ENCODE results near the gene CCNYL1.
"Not testable (repeated sequence)": the region's sequence is repeated elsewhere in the genome, so short reads cannot be mapped to it uniquely, and the experiment has no call there.

Gene CCNYL1

GRCh38 chr2:207720517-207721187, 9.2 kb downstream of the CCNYL1 start:
- H3K4me1 ChIP-seq (ENCODE audit: control insufficient read depth, insufficient read depth, low read length), result no peaks in the 10 kb centered on the region
- WGBS, 2 experiments, result 95 to 97% methylated on average over 6 of the region's 6 CpGs

GRCh38 chr2:207722773-207723424, 11.5 kb downstream of the CCNYL1 start:
- 93 to 97% methylated on average over 7 of the region's 7 CpGs for WGBS, 2 experiments
- Histone ChIP-seq H3K4me1 (ENCODE audit: control insufficient read depth, insufficient read depth, low read length) (no peaks in the 10 kb centered on the region), H3K9me3 (ENCODE audit: control insufficient read depth, low read length) (no peaks in the 10 kb centered on the region)

More at GRCh38 chr2:207720517-207721187, 9.2 kb downstream of the CCNYL1 start:
- no peaks in the 10 kb centered on the region for H3K27me3 ChIP-seq (ENCODE audit: control insufficient read depth, insufficient read depth, low read length, poor library complexity, severe bottlenecking)
- no peak overlapping the region for H3K27ac ChIP-seq (ENCODE audit: insufficient read depth, low read depth, low read length, poor library complexity, severe bottlenecking)
- H3K36me3 ChIP-seq (ENCODE audit: control insufficient read depth, insufficient read depth, low read length), result no peaks in the 10 kb centered on the region
- no peak overlapping the region for H3K4me3 ChIP-seq (ENCODE audit: insufficient read depth, low read depth, low read length)
- H3K9me3 ChIP-seq (ENCODE audit: control insufficient read depth, low read length), result no peaks in the 10 kb centered on the region

GRCh38 chr2:207723425-207723787, 12.0 kb downstream of the CCNYL1 start:
- H3K27ac ChIP-seq (ENCODE audit: insufficient read depth, low read depth, low read length, poor library complexity, severe bottlenecking); H3K4me1 ChIP-seq (ENCODE audit: control insufficient read depth, insufficient read depth, low read length); H3K27me3 ChIP-seq (ENCODE audit: control insufficient read depth, insufficient read depth, low read length, poor library complexity, severe bottlenecking); H3K4me3 ChIP-seq (ENCODE audit: insufficient read depth, low read depth, low read length); H3K9me3 ChIP-seq (ENCODE audit: control insufficient read depth, low read length); H3K36me3 ChIP-seq (ENCODE audit: control insufficient read depth, insufficient read depth, low read length): not testable (repeated sequence)
- WGBS, 2 experiments, result 91 to 94% methylated on average over 8 of the region's 8 CpGs

More at GRCh38 chr2:207722773-207723424, 11.5 kb downstream of the CCNYL1 start:
- Histone ChIP-seq H3K4me3 (ENCODE audit: insufficient read depth, low read depth, low read length) (no peak overlapping the region), H3K27me3 (ENCODE audit: control insufficient read depth, insufficient read depth, low read length, poor library complexity, severe bottlenecking) (no peaks in the 10 kb centered on the region), H3K27ac (ENCODE audit: insufficient read depth, low read depth, low read length, poor library complexity, severe bottlenecking) (no peak overlapping the region), H3K36me3 (ENCODE audit: control insufficient read depth, insufficient read depth, low read length) (no peaks in the 10 kb centered on the region)

GRCh38 chr2:207724113-207724512, 12.7 kb downstream of the CCNYL1 start:
- 100% methylated on average over 3 of the region's 3 CpGs for WGBS, 2 experiments
- H3K27ac ChIP-seq (ENCODE audit: insufficient read depth, low read depth, low read length, poor library complexity, severe bottlenecking), result no peak overlapping the region

GRCh38 chr2:207725873-207726578, 14.6 kb downstream of the CCNYL1 start:
- Histone ChIP-seq H3K9me3 (ENCODE audit: control insufficient read depth, low read length) (no peaks in the 10 kb centered on the region), H3K27ac (ENCODE audit: insufficient read depth, low read depth, low read length, poor library complexity, severe bottlenecking) (no peak overlapping the region), H3K36me3 (ENCODE audit: control insufficient read depth, insufficient read depth, low read length) (no peaks in the 10 kb centered on the region), H3K4me3 (ENCODE audit: insufficient read depth, low read depth, low read length) (no peak overlapping the region), H3K4me1 (ENCODE audit: control insufficient read depth, insufficient read depth, low read length) (no peaks in the 10 kb centered on the region), H3K27me3 (ENCODE audit: control insufficient read depth, insufficient read depth, low read length, poor library complexity, severe bottlenecking) (no peaks in the 10 kb centered on the region)
- 93 to 96% methylated on average over 4 of the region's 4 CpGs for WGBS, 2 experiments

More at GRCh38 chr2:207724113-207724512, 12.7 kb downstream of the CCNYL1 start:
- H3K4me1 ChIP-seq (ENCODE audit: control insufficient read depth, insufficient read depth, low read length), result no peaks in the 10 kb centered on the region
- no peaks in the 10 kb centered on the region for H3K27me3 ChIP-seq (ENCODE audit: control insufficient read depth, insufficient read depth, low read length, poor library complexity, severe bottlenecking)
- no peak overlapping the region for H3K4me3 ChIP-seq (ENCODE audit: insufficient read depth, low read depth, low read length)
- H3K9me3 ChIP-seq (ENCODE audit: control insufficient read depth, low read length), result no peaks in the 10 kb centered on the region
- H3K36me3 ChIP-seq (ENCODE audit: control insufficient read depth, insufficient read depth, low read length), result no peaks in the 10 kb centered on the region

GRCh38 chr2:207727261-207727660, 15.8 kb downstream of the CCNYL1 start:
- no peaks in the 10 kb centered on the region for H3K4me1 ChIP-seq (ENCODE audit: control insufficient read depth, insufficient read depth, low read length)
- H3K36me3 ChIP-seq (ENCODE audit: control insufficient read depth, insufficient read depth, low read length), result no peaks in the 10 kb centered on the region
- H3K27ac ChIP-seq (ENCODE audit: insufficient read depth, low read depth, low read length, poor library complexity, severe bottlenecking), result no peak overlapping the region
- H3K27me3 ChIP-seq (ENCODE audit: control insufficient read depth, insufficient read depth, low read length, poor library complexity, severe bottlenecking), result no peaks in the 10 kb centered on the region
- H3K4me3 ChIP-seq (ENCODE audit: insufficient read depth, low read depth, low read length), result no peak overlapping the region
- H3K9me3 ChIP-seq (ENCODE audit: control insufficient read depth, low read length), result no peaks in the 10 kb centered on the region
- 94 to 96% methylated on average over 2 of the region's 2 CpGs for WGBS, 2 experiments

GRCh38 chr2:207729465-207729998, 18.1 kb downstream of the CCNYL1 start:
- Histone ChIP-seq H3K4me1 (ENCODE audit: control insufficient read depth, insufficient read depth, low read length) (no peaks in the 10 kb centered on the region), H3K27me3 (ENCODE audit: control insufficient read depth, insufficient read depth, low read length, poor library complexity, severe bottlenecking) (no peaks in the 10 kb centered on the region), H3K9me3 (ENCODE audit: control insufficient read depth, low read length) (no peaks in the 10 kb centered on the region), H3K4me3 (ENCODE audit: insufficient read depth, low read depth, low read length) (no peak overlapping the region), H3K36me3 (ENCODE audit: control insufficient read depth, insufficient read depth, low read length) (no peaks in the 10 kb centered on the region), H3K27ac (ENCODE audit: insufficient read depth, low read depth, low read length, poor library complexity, severe bottlenecking) (no peak overlapping the region)
- 81 to 84% methylated on average over 8 of the region's 8 CpGs for WGBS, 2 experiments

GRCh38 chr2:207731138-207731537, 19.7 kb downstream of the CCNYL1 start:
- no peaks in the 10 kb centered on the region for H3K36me3 ChIP-seq (ENCODE audit: control insufficient read depth, insufficient read depth, low read length)

GRCh38 chr2:207733597-207734240, 22.3 kb downstream of the CCNYL1 start:
- no peak overlapping the region for H3K4me3 ChIP-seq (ENCODE audit: insufficient read depth, low read depth, low read length)
- no peak overlapping the region for H3K27ac ChIP-seq (ENCODE audit: insufficient read depth, low read depth, low read length, poor library complexity, severe bottlenecking)
- no peaks in the 10 kb centered on the region for H3K4me1 ChIP-seq (ENCODE audit: control insufficient read depth, insufficient read depth, low read length)
- 96 to 100% methylated on average over 1 to 2 of the region's 2 CpGs for WGBS, 2 experiments
- no peaks in the 10 kb centered on the region for H3K27me3 ChIP-seq (ENCODE audit: control insufficient read depth, insufficient read depth, low read length, poor library complexity, severe bottlenecking)
- H3K36me3 ChIP-seq (ENCODE audit: control insufficient read depth, insufficient read depth, low read length), result no peaks in the 10 kb centered on the region
- no peaks in the 10 kb centered on the region for H3K9me3 ChIP-seq (ENCODE audit: control insufficient read depth, low read length)

More at GRCh38 chr2:207731138-207731537, 19.7 kb downstream of the CCNYL1 start:
- H3K27ac ChIP-seq (ENCODE audit: insufficient read depth, low read depth, low read length, poor library complexity, severe bottlenecking), result no peak overlapping the region
- H3K27me3 ChIP-seq (ENCODE audit: control insufficient read depth, insufficient read depth, low read length, poor library complexity, severe bottlenecking), result no peaks in the 10 kb centered on the region
- WGBS, 2 experiments, result 100% methylated on average over 1 of the region's 1 CpG; no CpG with 5 or more reads in 1 of the 2 experiments
- no peaks in the 10 kb centered on the region for H3K4me1 ChIP-seq (ENCODE audit: control insufficient read depth, insufficient read depth, low read length)
- no peaks in the 10 kb centered on the region for H3K9me3 ChIP-seq (ENCODE audit: control insufficient read depth, low read length)
- no peak overlapping the region for H3K4me3 ChIP-seq (ENCODE audit: insufficient read depth, low read depth, low read length)

- H3K36me3 ChIP-seq (ENCODE audit: control insufficient read depth, insufficient read depth, low read length), result no peaks in the 10 kb centered on the region
- no peaks in the 10 kb centered on the region for H3K27me3 ChIP-seq (ENCODE audit: control insufficient read depth, insufficient read depth, low read length, poor library complexity, severe bottlenecking)
- no peaks in the 10 kb centered on the region for H3K4me1 ChIP-seq (ENCODE audit: control insufficient read depth, insufficient read depth, low read length)
- no peak overlapping the region for H3K27ac ChIP-seq (ENCODE audit: insufficient read depth, low read depth, low read length, poor library complexity, severe bottlenecking)
- no peak overlapping the region for H3K4me3 ChIP-seq (ENCODE audit: insufficient read depth, low read depth, low read length)
- 83 to 97% methylated on average over 3 of the region's 3 CpGs for WGBS, 2 experiments
- no peaks in the 10 kb centered on the region for H3K9me3 ChIP-seq (ENCODE audit: control insufficient read depth, low read length)
Observed at GRCh38 chr2:207734264-207734635, 22.8 kb downstream of the CCNYL1 start.
